ENCODE measurements around the gene CCDC188. TPM values are rescaled to one million over a fixed set of nuclear protein-coding genes. Genes with fewer than 3 reads are reported as not detected.
A peak's percentile ranks its signal among the peaks of the same experiment; 100 is the strongest.

The CCDC188 gene
- total RNA-seq, 1 experiment from 2014 or later: not detected

- Histone ChIP-seq H3K36me3 (ENCODE audit: insufficient read depth, low read length, poor library complexity, severe bottlenecking) (peaks cover 83% of the 10 kb centered on the region), H3K27ac (ENCODE audit: low read depth, low read length, poor library complexity, severe bottlenecking) (no peak overlapping the region), H3K27me3 (replicated peaks; ENCODE audit: insufficient read depth, low read depth, low read length, poor library complexity) (no peaks in the 10 kb centered on the region), H3K9me3 (ENCODE audit: low read depth, low read length, poor library complexity, severe bottlenecking) (no peaks in the 10 kb centered on the region), H3K4me1 (ENCODE audit: insufficient read depth, low read length, poor library complexity, severe bottlenecking) (peaks cover 11% of the 10 kb centered on the region), H3K4me3 (ENCODE audit: low read depth, low read length, poor library complexity, severe bottlenecking) (no peak overlapping the region)
- intact Hi-C loops (cut with micrococcal nuclease; ENCODE audit: unreplicated experiment): no loop called here
- ChIA-PET POLR2A (ENCODE audit: low non-redundant PET) (no interaction called here), CTCF (no interaction called here)
- no peak for DNase-seq (ENCODE audit: low spot score)
- no TSS peak for BruUV-seq (replicated peaks)
- TF ChIP-seq, protein P1, sequence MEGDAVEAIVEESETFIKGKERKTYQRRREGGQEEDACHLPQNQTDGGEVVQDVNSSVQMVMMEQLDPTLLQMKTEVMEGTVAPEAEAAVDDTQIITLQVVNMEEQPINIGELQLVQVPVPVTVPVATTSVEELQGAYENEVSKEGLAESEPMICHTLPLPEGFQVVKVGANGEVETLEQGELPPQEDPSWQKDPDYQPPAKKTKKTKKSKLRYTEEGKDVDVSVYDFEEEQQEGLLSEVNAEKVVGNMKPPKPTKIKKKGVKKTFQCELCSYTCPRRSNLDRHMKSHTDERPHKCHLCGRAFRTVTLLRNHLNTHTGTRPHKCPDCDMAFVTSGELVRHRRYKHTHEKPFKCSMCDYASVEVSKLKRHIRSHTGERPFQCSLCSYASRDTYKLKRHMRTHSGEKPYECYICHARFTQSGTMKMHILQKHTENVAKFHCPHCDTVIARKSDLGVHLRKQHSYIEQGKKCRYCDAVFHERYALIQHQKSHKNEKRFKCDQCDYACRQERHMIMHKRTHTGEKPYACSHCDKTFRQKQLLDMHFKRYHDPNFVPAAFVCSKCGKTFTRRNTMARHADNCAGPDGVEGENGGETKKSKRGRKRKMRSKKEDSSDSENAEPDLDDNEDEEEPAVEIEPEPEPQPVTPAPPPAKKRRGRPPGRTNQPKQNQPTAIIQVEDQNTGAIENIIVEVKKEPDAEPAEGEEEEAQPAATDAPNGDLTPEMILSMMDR (conservative IDR thresholded peaks at IDR 0.05; ENCODE audit: low read depth, low read length): no peak
- TF ChIP-seq EZH2 (IDR thresholded peaks at IDR 0.05; ENCODE audit: borderline replicate concordance, low read depth, low read length, poor library complexity, severe bottlenecking): no peak
Observed at GRCh38 chr22:20121856-20122415, 28.9 kb downstream of the CCDC188 start.

DNA sequence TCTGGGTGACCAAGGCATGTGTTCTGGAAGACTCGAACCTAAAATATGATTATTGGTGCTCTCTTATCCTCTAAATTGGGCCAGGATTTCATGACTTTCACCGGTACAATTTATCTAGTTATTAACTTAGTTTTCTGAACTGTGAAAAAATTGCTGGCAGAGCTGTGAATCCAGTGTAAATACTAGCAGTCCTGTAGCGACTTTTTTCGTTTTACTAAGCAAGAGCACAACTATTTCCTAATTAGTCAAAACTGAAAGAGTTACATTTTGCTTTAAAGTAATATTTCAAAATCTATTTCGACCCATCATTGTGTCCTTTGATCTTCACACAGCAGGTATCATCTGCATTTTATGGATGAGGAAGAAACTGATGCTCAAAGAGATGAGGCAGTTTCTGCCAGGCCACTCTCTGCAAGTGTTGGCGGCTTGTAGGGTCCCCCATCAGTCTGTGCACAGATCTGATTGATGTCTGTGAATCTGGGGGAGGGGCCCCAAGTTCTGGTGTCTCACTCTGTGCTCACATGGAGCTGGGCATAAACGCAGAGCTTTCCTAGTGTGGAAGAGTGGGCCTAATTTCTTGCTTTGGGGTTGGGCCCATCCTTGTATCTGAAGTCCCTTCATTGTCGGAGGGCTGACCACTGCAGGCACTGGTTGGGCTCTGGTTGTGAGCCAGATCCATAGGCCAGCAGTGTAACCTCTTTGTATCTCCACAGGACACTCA, 32.4 kb downstream of the CCDC188 start:
- POLR2A ChIA-PET (ENCODE audit: low non-redundant PET): no interaction called here
- TF ChIP-seq EZH2 (IDR thresholded peaks at IDR 0.05; ENCODE audit: borderline replicate concordance, low read depth, low read length, poor library complexity, severe bottlenecking): no peak
- TF ChIP-seq, protein P1 (conservative IDR thresholded peaks at IDR 0.05; ENCODE audit: low read depth, low read length): no peak
- peaks cover 19% of the 10 kb centered on the region for H3K4me1 ChIP-seq (ENCODE audit: insufficient read depth, low read length, poor library complexity, severe bottlenecking)
- H3K4me3 ChIP-seq (ENCODE audit: low read depth, low read length, poor library complexity, severe bottlenecking): peak overlapping the region; percentile 95
- intact Hi-C loops (cut with micrococcal nuclease; ENCODE audit: unreplicated experiment): no loop called here
- CTCF ChIA-PET: no interaction called here
- peaks cover 69% of the 10 kb centered on the region for H3K36me3 ChIP-seq (ENCODE audit: insufficient read depth, low read length, poor library complexity, severe bottlenecking)
- H3K27ac ChIP-seq (ENCODE audit: low read depth, low read length, poor library complexity, severe bottlenecking): peak overlapping the region; percentile 95
- no peaks in the 10 kb centered on the region for H3K9me3 ChIP-seq (ENCODE audit: low read depth, low read length, poor library complexity, severe bottlenecking)
- no peaks in the 10 kb centered on the region for H3K27me3 ChIP-seq (replicated peaks; ENCODE audit: insufficient read depth, low read depth, low read length, poor library complexity)
- peak; percentile 39 for DNase-seq (ENCODE audit: low spot score)
- TSS peak; percentile 67 for BruUV-seq (replicated peaks)

GRCh38 chr22:20117633-20118299, 33.1 kb downstream of the CCDC188 start:
- CTCF ChIA-PET: interaction anchor here (0.6 to 0.8 kb wide), 2 partner anchors 38 to 155 kb away, joined by 5 to 7 read pairs; no protein-coding TSS in a partner anchor
- peak; percentile 61 for DNase-seq (ENCODE audit: low spot score)
- Histone ChIP-seq H3K9me3 (ENCODE audit: low read depth, low read length, poor library complexity, severe bottlenecking) (no peaks in the 10 kb centered on the region), H3K4me1 (ENCODE audit: insufficient read depth, low read length, poor library complexity, severe bottlenecking) (peaks cover 19% of the 10 kb centered on the region), H3K36me3 (ENCODE audit: insufficient read depth, low read length, poor library complexity, severe bottlenecking) (peaks cover 69% of the 10 kb centered on the region), H3K27me3 (replicated peaks; ENCODE audit: insufficient read depth, low read depth, low read length, poor library complexity) (no peaks in the 10 kb centered on the region), H3K4me3 (ENCODE audit: low read depth, low read length, poor library complexity, severe bottlenecking) (peak overlapping the region; percentile 95), H3K27ac (ENCODE audit: low read depth, low read length, poor library complexity, severe bottlenecking) (peak overlapping the region; percentile 95)
- TF ChIP-seq, protein P1 (conservative IDR thresholded peaks at IDR 0.05; ENCODE audit: low read depth, low read length): no peak
- no peak for TF ChIP-seq EZH2 (IDR thresholded peaks at IDR 0.05; ENCODE audit: borderline replicate concordance, low read depth, low read length, poor library complexity, severe bottlenecking)
- intact Hi-C loops (cut with micrococcal nuclease; ENCODE audit: unreplicated experiment): no loop called here
- no TSS peak for BruUV-seq (replicated peaks)
- POLR2A ChIA-PET (ENCODE audit: low non-redundant PET): no interaction called here

All from A673 (cell line).